GM23248 (cell line): ENCODE results near the gene APH1B. TPM values are rescaled to one million over a fixed set of nuclear protein-coding genes. Genes with fewer than 3 reads are reported as not detected.

Experiments used
- DNase-seq: peaks from one replicate; pipeline ENCODE4 v3.0.0-alpha.2; 2015
- H2AFZ ChIP-seq: fragments of 200-600 bp; sonication (generic); 2 replicates; pipeline ENCODE4 v1.6.1; 2016; ENCODE audit warnings: antibody characterized with exemption
- H3F3A ChIP-seq: fragments of 200-600 bp; sonication (generic); 2 replicates; pipeline ENCODE4 v1.6.1; 2016; ENCODE audit warnings: mild to moderate bottlenecking, antibody characterized with exemption, mixed run types; ENCODE audit not compliant: insufficient read depth
- H3K27ac ChIP-seq: fragments of 200-600 bp; sonication (generic); 2 replicates; pipeline ENCODE4 v1.5.1; 2016; ENCODE audit warnings: mild to moderate bottlenecking
- H3K27me3 ChIP-seq: fragments of 200-600 bp; sonication (generic); replicated peaks from 2 replicates; pipeline ENCODE4 v1.6.1; 2016; ENCODE audit warnings: mild to moderate bottlenecking; ENCODE audit not compliant: insufficient read depth
- H3K36me3 ChIP-seq: fragments of 200-600 bp; sonication (generic); 2 replicates; pipeline ENCODE4 v1.6.1; 2016; ENCODE audit warnings: low read depth, mild to moderate bottlenecking
- H3K4me1 ChIP-seq: fragments of 200-600 bp; sonication (generic); 2 replicates; pipeline ENCODE4 v1.6.1; 2016; ENCODE audit warnings: mild to moderate bottlenecking; ENCODE audit not compliant: insufficient read depth
- H3K4me2 ChIP-seq: fragments of 200-600 bp; sonication (generic); one replicate; pipeline ENCODE4 v1.6.1; 2016; ENCODE audit warnings: mild to moderate bottlenecking; ENCODE audit not compliant: unreplicated experiment
- H3K4me3 ChIP-seq: fragments of 200-600 bp; sonication (generic); 2 replicates; pipeline ENCODE4 v1.5.1; 2016; ENCODE audit warnings: mild to moderate bottlenecking
- H3K79me2 ChIP-seq: fragments of 200-600 bp; sonication (generic); 2 replicates; pipeline ENCODE4 v1.6.1; 2016; ENCODE audit warnings: mild to moderate bottlenecking; ENCODE audit not compliant: insufficient read depth
- H3K9ac ChIP-seq: fragments of 200-600 bp; sonication (generic); 2 replicates; pipeline ENCODE4 v1.6.1; 2016; ENCODE audit warnings: mild to moderate bottlenecking
- H3K9me2 ChIP-seq: fragments of 200-600 bp; sonication (generic); 2 replicates; pipeline ENCODE4 v1.6.1; 2016; ENCODE audit warnings: mixed run types, mild to moderate bottlenecking, moderate library complexity; ENCODE audit not compliant: insufficient read depth
- H3K9me3 ChIP-seq: fragments of 200-600 bp; sonication (generic); one replicate; pipeline ENCODE4 v1.6.1; 2017; ENCODE audit warnings: low read depth
- H4K20me1 ChIP-seq: fragments of 200-600 bp; sonication (generic); 2 replicates; pipeline ENCODE4 v1.6.0; 2016; ENCODE audit not compliant: insufficient read depth
- EZH2 ChIP-seq: fragments of 200-600 bp; sonication (generic); IDR thresholded peaks from 2 replicates; pipeline ENCODE4 v1.6.1; 2018; ENCODE audit warnings: antibody characterized with exemption, mild to moderate bottlenecking; ENCODE audit not compliant: insufficient read depth, poor library complexity, severe bottlenecking
- EZH2phosphoT487 ChIP-seq: fragments of 200-600 bp; sonication (generic); IDR thresholded peaks from 2 replicates; pipeline ENCODE4 v1.6.1; 2018; ENCODE audit warnings: antibody characterized with exemption, moderate library complexity, mild to moderate bottlenecking, low read depth; ENCODE audit not compliant: insufficient read depth
- WGBS, 2 experiments: methylation state at CpG; one replicate each; pipeline ENCODE4 v1.1.6; 2015 to 2017; ENCODE audit warnings: low lambda C conversion rate in 2 of 2, low coverage in 1 of 2; ENCODE audit errors: missing lambda C conversion rate in 2 of 2; 5-methylcytosine and 5-hydroxymethylcytosine counted together
- in situ Hi-C: fragments of 300-500 bp; cut with MboI; formaldehyde crosslinking; loops from 2 replicates; pipeline ENCODE4 v1.15.0; 2020
- polyA plus RNA-seq: library from polyadenylated mRNA; unstranded; fragments of >200 nt; fragmentation: Nextera tagmentation; extraction: Ambion mirVana; gene quantifications from 2 replicates; pipeline ENCODE4 v1.2.1, GENCODE V29; 2016
- total RNA-seq: library from RNA; depleted of rRNA; stranded (reverse); fragments of >200 nt; shearing (Covaris generic); gene quantifications from 2 replicates; pipeline ENCODE4 v1.2.3, GENCODE V29; 2014

Gene APH1B
- total and polyA plus RNA-seq, 2 experiments from 2014 or later: 15.8 to 40.5 TPM

- no peaks in the 10 kb centered on the region for H4K20me1 ChIP-seq
- H3K27ac ChIP-seq: no peak overlapping the region
- H3K79me2 ChIP-seq: peaks cover 12% of the 10 kb centered on the region; the same call in 1 of the 2 replicates
- DNase-seq: no peak
- no peak overlapping the region for H2AFZ ChIP-seq
- H3K4me1 ChIP-seq: peaks cover 20% of the 10 kb centered on the region
- TF ChIP-seq EZH2phosphoT487 (no peak), EZH2 (no peak)
- H3K4me3 ChIP-seq: no peak overlapping the region
- in situ Hi-C loops: no loop called here
- no peaks in the 10 kb centered on the region for H3K27me3 ChIP-seq
- no peaks in the 10 kb centered on the region for H3K9me2 ChIP-seq
- peaks cover 15% of the 10 kb centered on the region for H3F3A ChIP-seq
- 98 to 100% methylated on average over 2 of the region's 2 CpGs for WGBS, 2 experiments
- no peaks in the 10 kb centered on the region for H3K9me3 ChIP-seq
- H3K36me3 ChIP-seq: peaks cover 42% of the 10 kb centered on the region
- no peak overlapping the region for H3K9ac ChIP-seq
- no peak overlapping the region for H3K4me2 ChIP-seq
Observed at GRCh38 chr15:63258658-63259057, 18.7 kb upstream of the APH1B start.

- no peak overlapping the region for H3K4me3 ChIP-seq
- H3K4me2 ChIP-seq: no peak overlapping the region
- no peak overlapping the region for H2AFZ ChIP-seq
- 85 to 90% methylated on average over 5 of the region's 5 CpGs for WGBS, 2 experiments
- peaks cover 56% of the 10 kb centered on the region for H3K36me3 ChIP-seq
- no peaks in the 10 kb centered on the region for H3K79me2 ChIP-seq
- H3K9ac ChIP-seq: no peak overlapping the region
- H3K9me3 ChIP-seq: no peaks in the 10 kb centered on the region
- H3K4me1 ChIP-seq: peaks cover 18% of the 10 kb centered on the region
- no peak overlapping the region for H3K27ac ChIP-seq
- H3F3A ChIP-seq: peaks cover 15% of the 10 kb centered on the region
- in situ Hi-C loops: no loop called here
- DNase-seq: no peak
- TF ChIP-seq EZH2 (no peak), EZH2phosphoT487 (no peak)
- H4K20me1 ChIP-seq: no peaks in the 10 kb centered on the region
- H3K9me2 ChIP-seq: no peaks in the 10 kb centered on the region
- H3K27me3 ChIP-seq: no peaks in the 10 kb centered on the region
Observed at GRCh38 chr15:63260791-63261190, 16.6 kb upstream of the APH1B start.

GRCh38 chr15:63261311-63261710 lies 16.1 kb upstream of the APH1B start:
- no peak overlapping the region for H3K9ac ChIP-seq
- H4K20me1 ChIP-seq: no peaks in the 10 kb centered on the region
- H3K27ac ChIP-seq: no peak overlapping the region
- TF ChIP-seq EZH2phosphoT487 (no peak), EZH2 (no peak)
- no peak overlapping the region for H2AFZ ChIP-seq
- no peaks in the 10 kb centered on the region for H3K9me2 ChIP-seq
- in situ Hi-C loops: no loop called here
- no peaks in the 10 kb centered on the region for H3K79me2 ChIP-seq
- H3K9me3 ChIP-seq: no peaks in the 10 kb centered on the region
- H3F3A ChIP-seq: peaks cover 12% of the 10 kb centered on the region
- H3K36me3 ChIP-seq: peaks cover 60% of the 10 kb centered on the region
- no peak for DNase-seq
- H3K4me3 ChIP-seq: no peak overlapping the region
- H3K4me1 ChIP-seq: peaks cover 12% of the 10 kb centered on the region
- H3K27me3 ChIP-seq: no peaks in the 10 kb centered on the region
- H3K4me2 ChIP-seq: no peak overlapping the region

GRCh38 chr15:63263519-63263918 lies 13.9 kb upstream of the APH1B start:
- Histone ChIP-seq H3F3A (no peaks in the 10 kb centered on the region), H4K20me1 (no peaks in the 10 kb centered on the region), H3K27ac (no peak overlapping the region), H3K9me2 (no peaks in the 10 kb centered on the region), H3K4me1 (no peaks in the 10 kb centered on the region), H3K79me2 (no peaks in the 10 kb centered on the region), H3K9me3 (no peaks in the 10 kb centered on the region), H3K9ac (no peak overlapping the region), H3K36me3 (peaks cover 68% of the 10 kb centered on the region), H3K4me2 (no peak overlapping the region), H2AFZ (no peak overlapping the region), H3K27me3 (no peaks in the 10 kb centered on the region), H3K4me3 (no peak overlapping the region)
- 92 to 95% methylated on average over 6 of the region's 6 CpGs for WGBS, 2 experiments
- in situ Hi-C loops: no loop called here
- DNase-seq: no peak
- TF ChIP-seq EZH2phosphoT487 (no peak), EZH2 (no peak)

- H3K4me3 ChIP-seq: no peak overlapping the region
- peaks cover 60% of the 10 kb centered on the region for H3K36me3 ChIP-seq
- in situ Hi-C loops: no loop called here
- no peaks in the 10 kb centered on the region for H3K4me1 ChIP-seq
- H3F3A ChIP-seq: no peaks in the 10 kb centered on the region
- H3K27ac ChIP-seq: no peak overlapping the region
- H3K4me2 ChIP-seq: no peak overlapping the region
- no peak overlapping the region for H3K9ac ChIP-seq
- TF ChIP-seq EZH2phosphoT487 (no peak), EZH2 (no peak)
- H4K20me1 ChIP-seq: no peaks in the 10 kb centered on the region
- no peaks in the 10 kb centered on the region for H3K27me3 ChIP-seq
- H3K9me3 ChIP-seq: no peaks in the 10 kb centered on the region
- no peaks in the 10 kb centered on the region for H3K9me2 ChIP-seq
- DNase-seq: peak; percentile 64
- no peak overlapping the region for H2AFZ ChIP-seq
- no peaks in the 10 kb centered on the region for H3K79me2 ChIP-seq
- WGBS, 2 experiments: 46 to 68% methylated on average over 1 of the region's 1 CpG
Observed at GRCh38 chr15:63264688-63265293, 12.6 kb upstream of the APH1B start.
